Measurements from ENCODE around the gene DOCK6. TPM values are rescaled to one million over a fixed set of nuclear protein-coding genes. Genes with fewer than 3 reads are reported as not detected.

The DOCK6 gene
- polyA plus RNA-seq, 1 donor from 2014 or later = not detected

DNA sequence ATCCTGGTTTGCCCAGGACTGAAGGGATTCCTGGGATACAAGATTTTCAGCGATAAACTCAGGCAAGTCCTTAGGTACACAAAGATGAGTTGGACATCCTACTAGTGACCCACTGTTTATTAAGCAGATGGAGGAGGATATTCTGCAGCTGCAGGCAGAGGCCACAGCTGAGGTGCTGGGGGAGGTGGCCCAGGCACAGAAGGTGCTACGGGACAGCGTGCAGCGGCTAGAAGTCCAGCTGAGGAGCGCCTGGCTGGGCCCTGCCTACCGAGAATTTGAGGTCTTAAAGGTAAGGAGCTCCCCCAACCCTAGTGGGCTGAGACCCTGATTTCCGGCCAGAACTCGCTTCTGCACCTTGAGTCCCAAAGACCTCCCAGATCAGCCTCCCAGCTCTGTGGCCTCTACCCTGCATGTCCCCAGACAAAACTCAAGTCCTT is 22.3 kb downstream of the DOCK6 start:
- Histone ChIP-seq H3K27ac (ENCODE audit: low read length) (no peak overlapping the region), H4K20me1 (ENCODE audit: insufficient read depth) (no peaks in the 10 kb centered on the region), H3K4me3 (ENCODE audit: low read length) (no peak overlapping the region), H3K9me3 (ENCODE audit: low read length) (no peaks in the 10 kb centered on the region), H3K79me2 (replicated peaks; ENCODE audit: insufficient read depth, low read length) (no peaks in the 10 kb centered on the region), H2AFZ (ENCODE audit: low read depth, low read length) (no peak overlapping the region), H3F3A (ENCODE audit: insufficient read depth, low read length, poor library complexity, severe bottlenecking) (no peaks in the 10 kb centered on the region), H3K36me3 (ENCODE audit: insufficient read depth, low read length) (no peaks in the 10 kb centered on the region), H3K27me3 (ENCODE audit: insufficient read depth, low read depth, low read length) (no peaks in the 10 kb centered on the region), H3K4me2 (ENCODE audit: low read length) (no peak overlapping the region), H3K9me2 (ENCODE audit: insufficient read depth, low read length) (no peaks in the 10 kb centered on the region), H3K9ac (ENCODE audit: low read length) (no peak overlapping the region)
- TF ChIP-seq MXI1 (conservative IDR thresholded peaks at IDR 0.05; ENCODE audit: poor library complexity, severe bottlenecking) = no peak
- no peak for TF ChIP-seq CTCF (IDR thresholded peaks at IDR 0.05; ENCODE audit: poor library complexity, severe bottlenecking)
- TF ChIP-seq REST (IDR thresholded peaks at IDR 0.05; ENCODE audit: borderline replicate concordance) = no peak
- TF ChIP-seq EZH2 (IDR thresholded peaks at IDR 0.05; ENCODE audit: borderline replicate concordance, insufficient read depth, low read length, poor library complexity, severe bottlenecking) = no peak
- TF ChIP-seq TAF1 (IDR thresholded peaks at IDR 0.05; ENCODE audit: low read depth) = no peak
- no peak for TF ChIP-seq POLR2AphosphoS5 (IDR thresholded peaks at IDR 0.05)
- no peak for TF ChIP-seq SMC3 (conservative IDR thresholded peaks at IDR 0.05; ENCODE audit: poor library complexity)
- no peak for TF ChIP-seq EP300 (conservative IDR thresholded peaks at IDR 0.05; ENCODE audit: poor library complexity, severe bottlenecking)
- TF ChIP-seq RAD21 (conservative IDR thresholded peaks at IDR 0.05) = no peak

- no peaks in the 10 kb centered on the region for H3K36me3 ChIP-seq (ENCODE audit: insufficient read depth, low read length)
- H3K27ac ChIP-seq (ENCODE audit: low read length) = no peak within 1 kb of the TSS
- no peak within 1 kb of the TSS for H2AFZ ChIP-seq (ENCODE audit: low read depth, low read length)
These were observed 22.8 kb downstream of the DOCK6 start, which contains the start of gene ANGPTL8 for GRCh38 chr19:11239377-11240000. Gene ANGPTL8, plus strand, starts transcription at chr19:11239619. Its CDS starts 19 bp downstream, at chr19:11239638.

More at GRCh38 chr19:11239377-11240000, 22.8 kb downstream of the DOCK6 start, which contains the start of gene ANGPTL8:
- Histone ChIP-seq H3K9me3 (ENCODE audit: low read length) (no peaks in the 10 kb centered on the region), H3K4me2 (ENCODE audit: low read length) (no peak within 1 kb of the TSS), H4K20me1 (ENCODE audit: insufficient read depth) (no peaks in the 10 kb centered on the region), H3K9ac (ENCODE audit: low read length) (no peak within 1 kb of the TSS), H3K9me2 (ENCODE audit: insufficient read depth, low read length) (no peaks in the 10 kb centered on the region), H3K79me2 (replicated peaks; ENCODE audit: insufficient read depth, low read length) (no peaks in the 10 kb centered on the region), H3F3A (ENCODE audit: insufficient read depth, low read length, poor library complexity, severe bottlenecking) (no peaks in the 10 kb centered on the region), H3K27me3 (ENCODE audit: insufficient read depth, low read depth, low read length) (no peaks in the 10 kb centered on the region), H3K4me3 (ENCODE audit: low read length) (no peak within 1 kb of the TSS)
- TF ChIP-seq CTCF (IDR thresholded peaks at IDR 0.05; ENCODE audit: poor library complexity, severe bottlenecking) = no peak
- no peak for TF ChIP-seq MXI1 (conservative IDR thresholded peaks at IDR 0.05; ENCODE audit: poor library complexity, severe bottlenecking)
- TF ChIP-seq RAD21 (conservative IDR thresholded peaks at IDR 0.05) = no peak
- TF ChIP-seq SMC3 (conservative IDR thresholded peaks at IDR 0.05; ENCODE audit: poor library complexity) = no peak
- TF ChIP-seq EZH2 (IDR thresholded peaks at IDR 0.05; ENCODE audit: borderline replicate concordance, insufficient read depth, low read length, poor library complexity, severe bottlenecking) = no peak
- TF ChIP-seq TAF1 (IDR thresholded peaks at IDR 0.05; ENCODE audit: low read depth) = no peak
- no peak for TF ChIP-seq POLR2AphosphoS5 (IDR thresholded peaks at IDR 0.05)
- TF ChIP-seq REST (IDR thresholded peaks at IDR 0.05; ENCODE audit: borderline replicate concordance) = no peak

Data from neural cell (in vitro differentiated cells).